A673 (cell line): ENCODE measurements around the gene DNAH12. TPM values are rescaled to one million over a fixed set of nuclear protein-coding genes. Genes with fewer than 3 reads are reported as not detected.

ENCODE experiments used
- BruUV-seq: library from RNA; stranded (reverse); fragments of 400-500 nt; replicated peaks from 2 replicates; lab custom pipeline; 2021; lab: Mats Ljungman, UMichigan
- CTCF ChIA-PET: fragments of 300-600 bp; sonication (Branson Sonifier 250); formaldehyde crosslinking; loops from one replicate; lab custom pipeline; 2022; ENCODE audit warnings: antibody characterized with exemption; lab: Charles Lee
- POLR2A ChIA-PET: fragments of 300-600 bp; sonication (Branson Sonifier 250); formaldehyde crosslinking; loops from one replicate; lab custom pipeline; 2022; ENCODE audit warnings: antibody characterized with exemption; ENCODE audit not compliant: low non-redundant PET; lab: Charles Lee
- DNase-seq: peaks from one replicate; pipeline ENCODE4 v3.0.0-alpha.2; 2015; ENCODE audit warnings: low spot score
- H3K27ac ChIP-seq: fragments of 200-600 bp; sonication (generic); 2 replicates; pipeline ENCODE4 v1.5.1; 2016; ENCODE audit warnings: mixed run types, low read depth, mild to moderate bottlenecking, mixed read lengths, antibody characterized with exemption, low read length; ENCODE audit not compliant: poor library complexity, severe bottlenecking
- H3K27me3 ChIP-seq: fragments of 200-600 bp; sonication (generic); replicated peaks from 2 replicates; pipeline ENCODE4 v1.6.1; 2017; ENCODE audit warnings: mixed run types, low read depth, mild to moderate bottlenecking, mixed read lengths, antibody characterized with exemption, low read length; ENCODE audit not compliant: insufficient read depth, poor library complexity
- H3K36me3 ChIP-seq: fragments of 200-600 bp; sonication (generic); 2 replicates; pipeline ENCODE4 v1.6.1; 2016; ENCODE audit warnings: mixed run types, mild to moderate bottlenecking, mixed read lengths, antibody characterized with exemption, low read length; ENCODE audit not compliant: insufficient read depth, poor library complexity, severe bottlenecking
- H3K4me1 ChIP-seq: fragments of 200-600 bp; sonication (generic); 2 replicates; pipeline ENCODE4 v1.6.1; 2017; ENCODE audit warnings: mixed run types, mild to moderate bottlenecking, mixed read lengths, antibody characterized with exemption, low read length; ENCODE audit not compliant: insufficient read depth, poor library complexity, severe bottlenecking
- H3K4me3 ChIP-seq: fragments of 200-600 bp; sonication (generic); 2 replicates; pipeline ENCODE4 v1.5.1; 2016; ENCODE audit warnings: low read depth, mixed run types, mild to moderate bottlenecking, mixed read lengths, low read length; ENCODE audit not compliant: poor library complexity, severe bottlenecking
- H3K9me3 ChIP-seq: fragments of 200-600 bp; sonication (generic); 2 replicates; pipeline ENCODE4 v1.6.1; 2016; ENCODE audit warnings: mixed run types, low read depth, mild to moderate bottlenecking, mixed read lengths, antibody characterized with exemption, low read length; ENCODE audit not compliant: poor library complexity, severe bottlenecking
- CTCF ChIP-seq: fragments of 300-800, 200-600 bp; sonication (generic); conservative IDR thresholded peaks from 2 replicates; pipeline ENCODE4 v1.5.1; 2017; ENCODE audit warnings: low read depth, mild to moderate bottlenecking, antibody characterized with exemption, low read length, moderate library complexity, mixed read lengths
- EZH2 ChIP-seq: fragments of 200-600 bp; sonication (generic); IDR thresholded peaks from 2 replicates; pipeline ENCODE4 v1.6.1; 2017; ENCODE audit warnings: borderline replicate concordance, low read depth, mild to moderate bottlenecking, mixed read lengths, antibody characterized with exemption, low read length; ENCODE audit not compliant: poor library complexity, severe bottlenecking
- intact Hi-C: fragments of 100-400 bp; cut with micrococcal nuclease; formaldehyde crosslinking; loops from one replicate; pipeline ENCODE4 v1.10.0; 2022; ENCODE audit not compliant: unreplicated experiment
- total RNA-seq: library from RNA; stranded (reverse); gene quantifications from 2 replicates; pipeline ENCODE4 v1.2.3, GENCODE V29; 2021

DNAH12 gene
- total RNA-seq, 1 experiment from 2014 or later, result not detected

DNA sequence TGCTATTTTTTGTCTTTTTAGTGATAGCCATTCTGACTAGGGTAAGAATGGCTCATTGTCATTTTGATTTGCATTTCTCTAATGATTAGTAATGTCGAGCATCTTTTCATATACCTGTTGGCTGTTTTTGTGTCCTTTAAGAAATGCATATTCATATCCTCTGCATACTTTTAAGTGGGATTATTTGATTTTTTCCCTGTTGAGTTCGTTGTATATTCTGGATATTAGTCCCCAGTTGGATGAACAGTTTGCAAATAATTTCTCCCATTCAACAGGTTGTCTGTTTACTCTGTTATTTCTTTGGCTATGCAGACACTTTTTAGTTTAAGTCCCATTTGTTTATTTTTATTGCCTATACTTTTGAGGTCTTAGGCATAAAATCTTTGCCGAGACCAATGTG is 282.2 kb downstream of the DNAH12 start:
- BruUV-seq, result no TSS peak
- H3K4me3 ChIP-seq, result no peak overlapping the region
- intact Hi-C loops, result no loop called here
- no peaks in the 10 kb centered on the region for H3K9me3 ChIP-seq
- no peak for DNase-seq
- H3K27me3 ChIP-seq, result no peaks in the 10 kb centered on the region
- ChIA-PET POLR2A (no interaction called here), CTCF (no interaction called here)
- no peaks in the 10 kb centered on the region for H3K4me1 ChIP-seq
- TF ChIP-seq CTCF (no peak), EZH2 (no peak)
- peaks cover 29% of the 10 kb centered on the region for H3K36me3 ChIP-seq
- H3K27ac ChIP-seq, result no peak overlapping the region

- CTCF ChIA-PET, result no interaction called here
- H3K4me1 ChIP-seq, result no peaks in the 10 kb centered on the region
- peaks cover 29% of the 10 kb centered on the region for H3K36me3 ChIP-seq
- H3K9me3 ChIP-seq, result no peaks in the 10 kb centered on the region
- POLR2A ChIA-PET, result no interaction called here
- BruUV-seq, result no TSS peak
- TF ChIP-seq CTCF (no peak), EZH2 (no peak)
- intact Hi-C loops, result no loop called here
- no peak for DNase-seq
- no peaks in the 10 kb centered on the region for H3K27me3 ChIP-seq
- no peak overlapping the region for H3K4me3 ChIP-seq
- no peak overlapping the region for H3K27ac ChIP-seq
Measured at GRCh38 chr3:57261119-57261518, 283.0 kb downstream of the DNAH12 start.

- intact Hi-C loops, result no loop called here
- TF ChIP-seq EZH2 (no peak), CTCF (no peak)
- DNase-seq, result no peak
- CTCF ChIA-PET, result no interaction called here
- POLR2A ChIA-PET, result no interaction called here
- Histone ChIP-seq H3K4me1 (no peaks in the 10 kb centered on the region), H3K27me3 (no peaks in the 10 kb centered on the region), H3K9me3 (no peaks in the 10 kb centered on the region), H3K4me3 (no peak overlapping the region), H3K36me3 (peaks cover 21% of the 10 kb centered on the region), H3K27ac (no peak overlapping the region)
- no TSS peak for BruUV-seq
Measured at GRCh38 chr3:57257678-57258077, 286.5 kb downstream of the DNAH12 start.
